ENCODE measurements around the gene GALNS.

DNA sequence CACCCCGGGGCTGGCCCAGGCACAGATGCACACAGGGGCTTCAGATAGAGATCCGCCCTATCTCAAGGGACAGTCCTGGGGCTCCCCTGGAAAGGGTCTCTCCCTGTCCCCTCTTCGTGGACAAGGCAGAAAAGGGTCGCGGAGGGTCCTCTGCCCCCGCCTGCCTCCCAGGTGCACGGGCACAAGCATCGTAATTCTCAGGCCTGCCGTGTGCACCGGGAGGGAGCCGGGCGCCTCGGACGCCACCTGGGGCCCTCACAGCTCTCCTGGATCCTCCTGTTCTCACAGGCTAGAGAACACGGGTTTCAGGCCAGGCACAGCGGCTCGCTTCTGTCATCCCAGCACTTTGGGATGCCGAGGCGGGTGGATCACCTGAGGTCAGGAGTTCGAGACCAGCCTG, 21.6 kb upstream of the GALNS start:
- TF ChIP-seq, protein P1, sequence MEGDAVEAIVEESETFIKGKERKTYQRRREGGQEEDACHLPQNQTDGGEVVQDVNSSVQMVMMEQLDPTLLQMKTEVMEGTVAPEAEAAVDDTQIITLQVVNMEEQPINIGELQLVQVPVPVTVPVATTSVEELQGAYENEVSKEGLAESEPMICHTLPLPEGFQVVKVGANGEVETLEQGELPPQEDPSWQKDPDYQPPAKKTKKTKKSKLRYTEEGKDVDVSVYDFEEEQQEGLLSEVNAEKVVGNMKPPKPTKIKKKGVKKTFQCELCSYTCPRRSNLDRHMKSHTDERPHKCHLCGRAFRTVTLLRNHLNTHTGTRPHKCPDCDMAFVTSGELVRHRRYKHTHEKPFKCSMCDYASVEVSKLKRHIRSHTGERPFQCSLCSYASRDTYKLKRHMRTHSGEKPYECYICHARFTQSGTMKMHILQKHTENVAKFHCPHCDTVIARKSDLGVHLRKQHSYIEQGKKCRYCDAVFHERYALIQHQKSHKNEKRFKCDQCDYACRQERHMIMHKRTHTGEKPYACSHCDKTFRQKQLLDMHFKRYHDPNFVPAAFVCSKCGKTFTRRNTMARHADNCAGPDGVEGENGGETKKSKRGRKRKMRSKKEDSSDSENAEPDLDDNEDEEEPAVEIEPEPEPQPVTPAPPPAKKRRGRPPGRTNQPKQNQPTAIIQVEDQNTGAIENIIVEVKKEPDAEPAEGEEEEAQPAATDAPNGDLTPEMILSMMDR (IDR thresholded peaks at IDR 0.05; ENCODE audit: low read length): no peak
- TF ChIP-seq EZH2 (IDR thresholded peaks at IDR 0.05; ENCODE audit: borderline replicate concordance, low read length): no peak

Measured in OCI-LY1 (cell line).